Right kidney (tissue), 1 donor: Measurements from ENCODE around the gene CEND1.

Experiments
- DNase-seq: peaks from one replicate; pipeline ENCODE4 v3.0.0-alpha.2; 2016

The CEND1 gene

GRCh38 chr11:827146-827896, 37.4 kb upstream of the CEND1 start:
- DNase-seq, result peak; percentile 76

- peak; percentile 71 for DNase-seq
Measured at GRCh38 chr11:826836-827145, 36.9 kb upstream of the CEND1 start.

GRCh38 chr11:826227-826621, 36.3 kb upstream of the CEND1 start:
- no peak for DNase-seq

- DNase-seq, result no peak
Measured at GRCh38 chr11:825366-826226, 35.7 kb upstream of the CEND1 start.

- no peak for DNase-seq
Measured at GRCh38 chr11:824942-825341, 35.1 kb upstream of the CEND1 start.

- peak; percentile 60 for DNase-seq
Measured at GRCh38 chr11:824292-824880, 34.5 kb upstream of the CEND1 start.

- no peak for DNase-seq
Measured at GRCh38 chr11:823441-824291, 33.8 kb upstream of the CEND1 start.

GRCh38 chr11:821512-822371, 31.9 kb upstream of the CEND1 start:
- no peak for DNase-seq

GRCh38 chr11:820655-821511, 31.0 kb upstream of the CEND1 start:
- DNase-seq, result no peak

- peak; percentile 56 for DNase-seq
Measured at GRCh38 chr11:819943-820649, 30.2 kb upstream of the CEND1 start.

- DNase-seq, result peak; percentile 90
Measured at GRCh38 chr11:819129-819931, 29.4 kb upstream of the CEND1 start.

GRCh38 chr11:818396-819128, 28.7 kb upstream of the CEND1 start, which contains the start of gene PNPLA2:
PNPLA2 (plus strand) TSS chr11:818914; CDS start chr11:819719, 805 bp downstream.
- DNase-seq, result peak; percentile 70

GRCh38 chr11:816433-816779, 26.5 kb upstream of the CEND1 start:
- DNase-seq, result no peak

GRCh38 chr11:815675-816432, 26.0 kb upstream of the CEND1 start:
- no peak for DNase-seq

GRCh38 chr11:813456-814096, 23.7 kb upstream of the CEND1 start:
- no peak for DNase-seq

- DNase-seq, result no peak
Measured at GRCh38 chr11:813072-813455, 23.2 kb upstream of the CEND1 start.

GRCh38 chr11:812390-812789, 22.5 kb upstream of the CEND1 start:
- DNase-seq, result no peak
